Stromal cell of bone marrow (primary cell): Measurements from ENCODE around the gene C5orf15.

Experiments
- DNase-seq: peaks from one replicate; pipeline ENCODE4 v3.0.0-alpha.2; 2012; ENCODE audit warnings: low read depth

C5orf15 gene

DNA sequence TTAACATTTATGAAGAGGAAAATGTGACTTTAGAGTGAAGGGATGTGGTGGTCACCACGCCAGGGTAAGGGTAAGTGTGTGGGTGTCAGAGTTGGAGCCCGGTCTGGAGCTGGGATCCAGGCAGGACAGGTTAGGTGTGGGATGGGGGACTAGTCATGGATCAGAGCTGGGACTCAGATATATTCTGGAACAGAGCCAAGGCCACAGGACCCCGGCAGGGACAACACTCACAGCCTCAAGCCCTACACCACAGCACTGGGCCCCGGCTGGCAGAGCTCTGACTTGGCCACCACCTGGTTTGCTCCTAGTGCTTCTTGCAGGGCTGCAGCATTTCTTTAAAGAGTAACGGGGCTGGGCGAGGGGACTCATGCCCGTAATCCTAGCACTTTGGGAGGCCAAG lies 47.4 kb downstream of the C5orf15 start:
- DNase-seq, result no peak

DNA sequence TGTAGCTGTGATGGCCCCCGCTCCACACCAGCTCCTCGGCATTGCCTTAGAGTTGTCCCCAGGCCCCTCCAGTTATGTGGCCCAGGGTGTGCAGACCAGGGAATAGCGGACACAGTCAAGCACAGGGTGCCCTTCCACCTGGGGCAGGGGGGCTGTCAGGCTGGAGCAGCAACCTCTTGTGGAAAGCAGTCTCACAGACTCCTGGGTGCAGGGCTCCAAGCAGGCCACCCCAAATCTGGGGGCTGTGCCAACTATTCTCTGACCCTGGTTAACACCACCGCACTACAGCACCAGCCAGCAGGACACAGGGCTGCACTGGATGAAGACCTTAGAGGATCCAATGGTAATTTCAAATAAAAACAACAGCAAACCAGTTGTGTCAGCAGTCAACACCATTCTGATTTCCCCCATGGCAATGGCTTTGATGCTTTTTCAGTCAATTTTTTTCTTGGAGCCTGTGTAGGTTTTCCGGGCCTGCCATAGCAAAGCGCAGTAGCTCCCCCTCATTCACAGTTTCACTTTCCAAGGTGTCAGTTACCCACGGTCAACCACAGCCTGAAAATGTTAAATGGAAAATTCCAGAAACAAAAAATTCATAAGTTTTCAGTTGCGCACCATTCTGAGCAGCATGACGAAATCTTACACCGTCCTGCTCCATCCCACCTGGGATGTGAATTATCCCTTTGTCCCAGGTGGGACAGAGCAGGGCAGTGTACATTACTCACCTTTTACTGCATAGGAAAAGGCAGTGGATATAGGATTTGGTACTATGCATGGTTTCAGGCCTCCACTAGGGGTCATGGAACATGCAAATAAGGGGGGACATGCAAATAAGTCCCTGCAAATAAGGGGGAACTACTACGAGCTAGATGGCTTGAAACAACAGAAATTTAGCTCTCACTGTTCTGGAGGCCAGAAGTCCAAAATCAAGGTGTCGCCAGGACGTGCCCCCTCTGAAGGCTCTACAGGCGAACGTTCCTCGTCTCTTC lies 49.0 kb downstream of the C5orf15 start:
- no peak for DNase-seq

DNA sequence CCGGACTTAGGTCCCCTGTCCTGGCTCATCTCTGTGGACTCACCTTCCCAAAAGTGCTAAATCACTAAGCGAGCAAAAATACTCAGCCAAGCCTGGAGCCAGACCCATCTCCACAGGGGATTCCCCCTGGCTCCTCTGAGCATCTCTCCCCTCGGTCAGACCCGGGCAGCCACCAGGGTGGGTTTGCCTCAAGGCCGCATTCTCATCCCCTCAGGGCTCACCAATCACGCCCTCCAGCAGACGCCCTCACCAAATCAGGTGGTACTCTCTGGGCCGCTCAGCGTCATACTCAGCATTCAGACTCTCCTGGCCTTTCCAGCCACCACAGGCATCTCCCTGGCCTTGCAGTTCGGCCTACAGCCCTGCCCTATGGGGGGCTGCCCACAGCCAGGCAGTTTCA lies 49.7 kb downstream of the C5orf15 start:
- no peak for DNase-seq

DNA sequence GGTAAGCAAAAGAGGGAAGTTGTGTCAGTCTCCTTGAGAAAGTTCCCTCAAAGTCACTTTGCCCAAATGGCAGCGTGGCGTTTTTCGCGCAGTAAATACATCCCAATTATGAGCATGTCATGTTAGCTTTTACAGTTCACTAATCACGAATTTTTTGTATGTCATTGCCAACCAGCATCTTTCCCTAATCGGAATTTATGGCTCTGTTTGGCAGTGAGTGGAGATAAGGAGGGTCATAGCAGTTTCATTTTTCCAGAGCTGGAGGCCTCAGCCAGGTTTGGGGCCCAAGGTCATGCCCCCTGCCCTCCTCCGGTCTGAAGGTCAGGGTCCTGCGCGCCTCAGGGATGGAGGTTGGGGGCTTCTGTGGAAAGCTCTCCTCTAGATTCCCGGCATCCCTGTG lies 50.1 kb downstream of the C5orf15 start:
- no peak for DNase-seq

DNA sequence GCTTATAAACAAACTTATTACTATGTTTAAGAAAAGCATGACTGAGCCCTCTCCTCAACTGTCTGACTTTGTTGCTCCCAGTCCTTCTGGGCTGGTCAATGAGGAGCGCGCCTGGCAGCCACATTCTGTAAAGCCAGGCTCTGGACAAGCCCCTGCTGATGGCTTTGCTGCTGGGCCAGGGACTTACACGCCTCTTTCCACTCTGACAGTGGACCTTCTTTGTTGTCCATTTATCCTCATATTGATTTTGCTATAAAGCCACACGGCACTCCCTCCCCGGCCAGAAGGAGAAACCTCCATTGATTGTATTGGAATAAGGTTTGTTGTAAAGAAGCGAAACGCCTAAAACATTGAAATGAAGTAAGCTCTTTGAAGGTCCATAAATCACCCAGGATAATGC lies 50.6 kb downstream of the C5orf15 start:
- DNase-seq, result no peak

DNA sequence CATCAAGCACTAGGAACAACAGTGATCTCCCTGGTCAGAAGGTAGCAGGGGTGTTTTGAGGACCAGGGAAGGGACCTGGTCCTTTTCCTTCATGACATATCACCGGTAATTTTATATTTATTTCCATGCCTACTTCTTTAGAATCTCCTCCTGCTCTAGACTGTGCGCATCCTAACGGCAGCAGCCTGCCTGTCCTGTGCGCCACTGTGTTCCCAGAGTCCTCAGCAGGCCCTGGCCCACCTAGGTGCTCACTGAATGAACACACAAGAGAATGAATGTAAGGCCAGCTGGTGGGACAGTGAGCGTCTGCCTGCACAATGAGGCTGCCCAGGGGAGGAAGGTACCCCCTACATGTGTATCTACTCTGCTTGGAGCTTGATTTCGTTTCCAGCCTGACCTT lies 51.5 kb downstream of the C5orf15 start:
- DNase-seq, result no peak

DNA sequence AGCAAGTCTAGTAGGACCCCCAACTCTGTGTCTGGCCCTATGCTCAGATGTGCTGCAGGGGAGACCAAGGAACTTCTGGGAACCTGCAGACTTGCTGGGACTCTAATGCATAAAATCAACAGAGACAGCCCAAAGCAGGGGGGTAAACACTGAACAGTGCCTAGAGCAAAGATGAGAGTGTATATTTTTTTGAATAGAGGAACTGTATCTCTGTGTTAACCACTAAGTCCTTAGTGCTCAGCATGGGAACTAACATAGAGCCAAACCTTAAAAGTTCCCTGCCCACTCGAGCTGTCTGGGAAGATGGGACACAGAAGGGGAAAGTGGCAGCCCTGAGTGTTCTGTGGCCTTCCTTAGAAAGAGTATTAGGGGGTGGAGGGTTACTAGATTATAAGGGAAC lies 51.9 kb downstream of the C5orf15 start:
- DNase-seq, result no peak

DNA sequence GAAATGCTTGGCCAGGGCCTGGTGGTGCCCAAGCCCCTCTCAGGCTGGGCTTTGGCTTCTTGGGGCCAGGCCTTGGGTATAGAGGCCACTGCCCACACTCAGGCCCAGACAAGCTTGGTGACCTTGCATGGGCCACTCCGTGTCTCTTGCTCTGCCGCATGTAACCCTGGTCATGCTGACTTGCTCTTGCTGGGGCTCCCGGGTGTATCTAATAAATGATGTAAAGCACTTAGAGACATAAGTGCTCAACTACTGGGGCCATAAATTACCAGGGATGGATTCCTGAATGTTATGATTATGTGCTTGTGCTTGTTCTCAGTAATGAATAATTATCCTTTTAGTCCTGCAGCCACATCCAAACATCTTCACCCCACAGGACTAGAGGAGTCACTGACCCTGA lies 54.0 kb downstream of the C5orf15 start:
- DNase-seq, result no peak

DNA sequence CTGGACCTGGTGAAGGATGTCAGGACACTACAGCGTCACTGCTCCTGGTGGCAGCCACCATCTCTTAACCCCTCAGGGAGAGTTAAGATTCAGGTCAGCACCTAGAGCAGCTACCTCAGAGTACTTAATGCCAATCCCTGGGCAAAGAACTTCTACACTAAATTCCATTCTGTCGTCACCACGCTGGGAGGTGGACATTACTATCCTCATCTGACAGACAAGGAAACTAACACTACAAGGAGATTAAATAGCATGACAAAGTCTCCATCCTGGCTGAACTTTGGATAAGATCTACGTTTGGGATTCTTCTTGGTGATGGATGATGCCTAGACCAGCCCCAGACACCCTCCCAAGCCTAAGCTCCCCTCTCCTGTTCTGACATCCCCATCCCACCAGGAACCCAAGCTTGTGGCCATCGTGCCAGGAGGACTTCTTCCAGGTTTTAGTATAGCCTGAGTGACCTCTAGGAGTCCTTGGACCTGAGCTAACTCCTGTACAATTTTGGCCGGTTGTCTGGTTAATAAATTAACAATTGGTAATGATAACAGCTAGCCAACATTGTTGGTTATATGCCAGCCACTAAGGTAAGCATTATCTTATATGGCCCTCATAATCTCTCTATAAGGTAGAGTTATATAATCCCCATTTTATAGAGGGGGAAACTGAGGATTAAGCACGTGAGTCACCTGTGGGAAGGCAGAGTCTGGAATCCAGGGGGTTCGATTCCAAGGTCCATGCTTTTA lies 54.8 kb downstream of the C5orf15 start:
- DNase-seq, result no peak

DNA sequence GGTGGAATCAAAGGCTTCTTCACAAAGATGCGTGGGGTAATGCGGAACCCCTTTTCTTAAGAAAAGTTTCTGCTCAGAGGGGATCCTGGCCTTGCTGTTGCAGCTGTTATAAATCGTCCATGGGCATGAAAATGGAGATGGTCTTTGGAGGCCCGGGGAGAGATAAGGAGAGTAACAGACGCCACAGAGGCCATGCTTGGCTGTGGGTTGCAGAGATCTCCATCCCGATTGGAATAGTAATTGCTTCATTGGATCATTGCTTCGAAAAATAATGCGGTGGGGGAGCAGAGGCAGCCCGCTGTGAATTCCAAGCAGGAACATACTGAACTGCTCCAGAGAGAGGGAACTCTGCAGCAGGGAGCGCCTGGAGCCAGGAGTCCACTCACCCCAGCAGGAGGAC lies 55.5 kb downstream of the C5orf15 start:
- DNase-seq, result no peak

DNA sequence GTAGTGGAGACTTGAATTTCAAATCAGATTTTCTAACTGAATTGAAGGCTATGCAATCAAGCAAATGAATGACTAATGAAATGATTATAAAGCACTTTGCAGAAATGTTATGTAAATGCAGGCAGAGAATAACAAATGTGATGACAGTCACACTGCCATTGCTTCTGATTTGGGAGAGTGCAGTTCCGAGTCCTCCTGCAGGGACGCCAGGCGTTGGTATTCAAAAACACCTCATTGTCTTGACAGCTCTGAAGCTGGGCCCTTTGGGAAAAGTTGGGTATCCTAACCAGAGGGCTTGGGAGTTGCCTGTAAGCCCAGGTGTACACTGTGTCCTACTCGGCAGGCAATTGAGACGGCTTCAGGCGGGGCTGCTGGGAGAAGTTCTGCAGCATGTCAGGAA lies 57.9 kb downstream of the C5orf15 start:
- DNase-seq, result no peak

DNA sequence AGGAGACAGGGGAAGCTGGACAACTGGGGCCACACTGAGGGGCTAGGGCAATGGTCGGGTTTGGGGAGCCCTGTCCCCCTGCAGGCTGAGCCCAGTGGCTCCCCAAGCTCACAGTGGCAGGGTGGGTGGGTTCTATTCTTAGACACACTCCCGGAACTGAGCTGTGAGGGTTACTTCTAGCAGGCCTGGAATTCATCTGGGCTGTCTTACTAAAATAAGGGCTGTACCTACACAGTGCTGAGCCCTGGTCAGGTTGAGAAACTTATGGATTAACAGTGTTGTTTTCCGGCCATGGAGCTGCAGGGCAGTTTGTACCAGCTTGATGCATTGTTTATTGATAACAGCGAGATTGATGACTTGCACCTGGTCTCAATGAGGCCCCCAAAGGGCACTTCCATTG lies 58.8 kb downstream of the C5orf15 start:
- DNase-seq, result no peak

DNA sequence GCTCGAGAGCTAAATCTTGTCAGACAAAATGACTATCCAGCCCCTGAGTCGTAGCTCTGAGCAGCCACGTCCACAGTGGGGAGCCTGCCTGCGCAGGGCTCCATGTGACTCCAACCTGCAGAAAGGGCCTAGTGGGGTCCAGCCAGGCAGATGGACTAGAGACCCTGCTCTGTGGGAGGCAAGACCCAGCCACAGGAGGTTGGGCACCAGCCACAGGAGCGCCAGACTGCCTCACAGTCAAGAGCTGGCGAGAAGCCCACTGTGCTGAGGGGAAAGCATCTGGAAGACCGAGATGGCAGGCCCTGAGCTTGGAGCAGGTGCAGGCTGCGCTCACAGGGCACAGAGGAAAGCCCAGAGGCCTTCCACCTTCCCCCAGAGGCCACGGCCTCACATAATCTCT lies 61.4 kb downstream of the C5orf15 start:
- no peak for DNase-seq

DNA sequence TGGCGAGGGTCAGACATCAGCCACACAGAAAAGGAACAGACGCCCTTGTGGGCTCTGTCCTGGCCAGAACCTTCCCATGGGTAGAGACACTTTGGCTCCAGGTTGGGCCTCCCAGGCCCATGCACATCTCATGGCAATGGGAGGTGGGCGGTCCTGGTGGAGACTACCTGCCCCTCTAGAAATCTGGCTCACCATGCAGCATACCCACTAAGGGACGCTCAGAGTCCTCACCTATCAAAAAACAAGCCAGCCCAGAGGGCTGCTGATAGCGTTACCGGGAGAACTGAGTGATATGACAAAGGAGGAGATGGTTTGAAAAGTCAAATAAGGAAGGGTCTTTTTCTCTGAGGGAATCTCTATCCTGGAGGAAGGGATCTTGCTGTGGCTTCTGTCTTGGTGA lies 62.1 kb downstream of the C5orf15 start:
- no peak for DNase-seq
